NCI-H1105 treated with DMSO at 0.1 percent for 48 hours (cell line): Measurements from ENCODE around the gene SNRPB2.
A peak's percentile ranks its signal among the peaks of the same experiment; 100 is the strongest.

Experiments used
- DNase-seq: peaks from one replicate; lab custom pipeline; 2025; lab: John Stamatoyannopoulos, UW

The SNRPB2 gene

GRCh38 chr20:16732506-16733152 lies 2.8 kb downstream of the SNRPB2 start:
- DNase-seq, result no peak

GRCh38 chr20:16740365-16741072 lies 10.7 kb downstream of the SNRPB2 start:
- DNase-seq, result no peak

GRCh38 chr20:16744178-16744807 lies 14.5 kb downstream of the SNRPB2 start:
- DNase-seq, result no peak

- no peak for DNase-seq
These were observed 15.4 kb downstream of the SNRPB2 start for GRCh38 chr20:16745204-16745603.

GRCh38 chr20:16747291-16747811 lies 17.5 kb downstream of the SNRPB2 start:
- no peak for DNase-seq

GRCh38 chr20:16748308-16748900 lies 18.6 kb downstream of the SNRPB2 start, which contains the start of gene OTOR:
OTOR (plus strand) TSS chr20:16748358; CDS start chr20:16748402, 44 bp downstream.
- no peak for DNase-seq

- DNase-seq, result no peak
These were observed 19.7 kb downstream of the SNRPB2 start for GRCh38 chr20:16749573-16749972.

GRCh38 chr20:16752082-16752481 lies 22.3 kb downstream of the SNRPB2 start:
- no peak for DNase-seq

- DNase-seq, result no peak
These were observed 23.1 kb downstream of the SNRPB2 start for GRCh38 chr20:16752901-16753300.

- no peak for DNase-seq
These were observed 28.8 kb downstream of the SNRPB2 start for GRCh38 chr20:16758454-16759180.

GRCh38 chr20:16759181-16759563 lies 29.3 kb downstream of the SNRPB2 start:
- DNase-seq, result no peak

- no peak for DNase-seq
These were observed 30.8 kb downstream of the SNRPB2 start for GRCh38 chr20:16760431-16761304.

GRCh38 chr20:16761305-16761829 lies 31.5 kb downstream of the SNRPB2 start:
- peak; percentile 72 for DNase-seq

- DNase-seq, result no peak
These were observed 34.7 kb downstream of the SNRPB2 start for GRCh38 chr20:16764560-16764959.

GRCh38 chr20:16771213-16771612 lies 41.4 kb downstream of the SNRPB2 start:
- DNase-seq, result no peak

- no peak for DNase-seq
These were observed 46.1 kb downstream of the SNRPB2 start for GRCh38 chr20:16775961-16776360.

- DNase-seq, result no peak
These were observed 47.3 kb downstream of the SNRPB2 start for GRCh38 chr20:16777126-16777525.

GRCh38 chr20:16778159-16778558 lies 48.3 kb downstream of the SNRPB2 start:
- no peak for DNase-seq

GRCh38 chr20:16781496-16781895 lies 51.7 kb downstream of the SNRPB2 start:
- DNase-seq, result no peak

GRCh38 chr20:16785226-16785625 lies 55.4 kb downstream of the SNRPB2 start:
- DNase-seq, result no peak
